Measurements from ENCODE around the gene ADCY10.
A peak's percentile ranks its signal among the peaks of the same experiment; 100 is the strongest.

ADCY10 gene

GRCh38 chr1:167776616-167777268 lies 137.2 kb downstream of the ADCY10 start:
- no peak for DNase-seq (ENCODE audit: low spot score)

GRCh38 chr1:167776151-167776550 lies 137.8 kb downstream of the ADCY10 start:
- no peak for DNase-seq (ENCODE audit: low spot score)

- no peak for DNase-seq (ENCODE audit: low spot score)
Observed at GRCh38 chr1:167775178-167775577, 138.8 kb downstream of the ADCY10 start.

- no peak for DNase-seq (ENCODE audit: low spot score)
Observed at GRCh38 chr1:167774710-167775109, 139.2 kb downstream of the ADCY10 start.

GRCh38 chr1:167773516-167773915 lies 140.4 kb downstream of the ADCY10 start:
- no peak for DNase-seq (ENCODE audit: low spot score)

DNA sequence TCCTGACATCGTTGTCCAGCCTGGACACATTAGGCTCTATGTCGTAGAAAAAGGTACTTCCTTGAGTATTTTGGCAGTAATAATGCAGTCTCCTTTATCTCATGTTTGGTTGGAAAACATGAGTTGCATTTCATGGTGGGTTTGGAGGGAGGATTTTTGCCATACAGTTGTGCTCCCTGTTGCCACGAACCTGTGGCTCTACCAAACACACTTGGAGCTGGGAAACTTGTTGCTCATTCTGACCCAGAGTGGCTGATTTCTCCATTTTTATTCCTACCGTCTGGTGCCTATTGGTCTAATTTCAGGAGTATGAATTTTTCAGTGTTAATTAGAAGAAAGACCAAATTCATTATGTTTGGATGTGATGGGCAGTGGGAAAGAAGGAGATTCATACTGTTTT lies 141.5 kb downstream of the ADCY10 start:
- DNase-seq (ENCODE audit: low spot score) = no peak

- no peak for DNase-seq (ENCODE audit: low spot score)
Observed at GRCh38 chr1:167770127-167770526, 143.8 kb downstream of the ADCY10 start.

DNA sequence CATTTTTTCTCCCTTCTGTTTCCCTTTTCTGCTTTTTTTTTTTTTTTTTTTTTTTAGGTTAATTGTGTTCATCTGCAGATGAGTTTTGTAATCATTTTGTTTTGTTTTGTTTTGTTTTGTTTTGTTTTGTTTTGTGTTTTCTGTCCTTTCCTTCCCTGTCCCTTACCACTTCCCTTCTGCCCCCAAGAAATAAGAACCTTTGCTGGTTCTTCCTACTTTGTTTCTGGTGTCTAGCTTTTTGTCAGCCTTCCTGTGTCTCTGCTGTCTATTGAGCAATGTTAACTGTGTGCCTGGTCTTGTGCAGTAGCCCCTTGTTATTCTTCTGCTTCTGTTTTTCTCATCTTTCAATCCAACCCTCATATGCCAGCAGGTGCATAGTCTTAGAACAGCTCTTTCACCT lies 146.2 kb downstream of the ADCY10 start:
- no peak for DNase-seq (ENCODE audit: low spot score)

GRCh38 chr1:167766538-167766937 lies 147.4 kb downstream of the ADCY10 start:
- no peak for DNase-seq (ENCODE audit: low spot score)

DNA sequence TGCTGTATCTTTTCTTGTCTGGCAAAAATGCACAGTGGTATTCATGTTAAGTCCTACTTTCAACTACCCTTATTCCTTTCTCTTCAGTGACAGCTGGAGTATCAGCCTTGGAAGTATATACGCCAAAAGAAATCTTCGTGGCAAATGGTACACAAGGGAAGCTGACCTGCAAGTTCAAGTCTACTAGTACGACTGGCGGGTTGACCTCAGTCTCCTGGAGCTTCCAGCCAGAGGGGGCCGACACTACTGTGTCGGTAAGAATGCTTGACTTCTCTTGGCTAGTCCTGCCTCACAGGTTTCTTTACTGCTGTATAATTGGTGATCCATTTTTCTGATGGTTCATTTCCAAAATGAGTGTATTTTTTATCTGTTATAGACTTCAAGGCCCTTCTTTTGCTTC lies 148.4 kb downstream of the ADCY10 start:
- no peak for DNase-seq (ENCODE audit: low spot score)

DNA sequence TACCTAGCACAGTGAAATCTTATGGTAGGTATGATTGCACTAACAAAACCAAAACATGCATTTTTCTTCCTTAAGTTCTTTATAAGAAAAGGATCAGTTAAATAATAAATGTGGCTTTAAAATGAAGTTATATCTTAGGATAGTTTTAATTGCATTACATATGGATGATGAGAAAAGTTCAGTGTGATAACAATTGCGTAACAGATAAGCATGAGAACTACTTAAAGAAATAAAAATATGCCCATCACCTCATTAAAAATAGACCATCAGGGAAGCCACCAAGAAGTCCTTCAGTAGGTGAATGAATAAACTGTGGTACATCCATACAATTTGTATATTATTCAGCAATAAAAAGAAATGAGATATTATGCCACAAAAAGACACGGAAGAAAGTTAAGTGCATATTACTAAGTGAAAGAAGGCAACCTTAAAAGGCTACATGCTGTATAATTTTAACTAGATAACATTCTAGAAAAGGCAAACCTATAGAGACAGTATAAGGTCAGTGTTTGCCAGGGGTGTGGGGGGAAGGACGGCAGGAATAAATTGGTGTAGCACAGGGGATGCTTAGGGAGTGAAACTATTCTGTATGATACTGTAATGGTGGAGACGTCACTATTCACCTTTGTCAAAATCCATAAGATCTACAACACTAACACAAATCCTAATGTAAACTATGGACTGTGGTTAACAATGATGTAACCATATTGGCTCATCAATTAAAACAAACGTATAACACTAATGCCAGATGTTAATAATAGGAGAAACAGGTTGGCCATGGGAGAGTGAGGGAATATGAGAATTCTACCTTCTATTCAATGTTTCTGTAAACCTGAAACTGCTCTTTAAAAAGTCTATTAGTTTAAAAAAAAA lies 149.2 kb downstream of the ADCY10 start:
- no peak for DNase-seq (ENCODE audit: low spot score)

- DNase-seq (ENCODE audit: low spot score) = peak; percentile 91
Observed at GRCh38 chr1:167763525-167764220, 150.3 kb downstream of the ADCY10 start.

- no peak for DNase-seq (ENCODE audit: low spot score)
Observed at GRCh38 chr1:167762061-167762746, 151.7 kb downstream of the ADCY10 start.

DNA sequence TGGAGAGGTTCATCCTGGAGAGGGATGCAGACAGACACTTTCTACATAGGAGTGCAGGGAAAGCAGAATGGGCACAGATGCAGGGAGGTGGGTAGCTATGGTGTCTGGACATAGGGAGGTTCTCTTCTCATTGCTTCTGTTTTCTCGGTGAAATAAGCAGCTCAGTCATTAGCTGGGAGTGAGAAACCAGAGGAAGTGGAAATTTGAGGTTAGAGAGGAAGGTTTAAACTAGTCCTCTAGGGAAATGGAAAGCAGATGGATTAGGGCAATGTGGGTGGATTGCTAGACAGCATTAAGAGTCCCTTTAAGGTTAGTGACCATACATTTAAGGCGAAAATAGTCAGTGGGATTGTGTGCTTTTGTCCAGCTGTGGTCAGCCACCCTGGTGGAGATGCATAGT lies 152.5 kb downstream of the ADCY10 start:
- DNase-seq (ENCODE audit: low spot score) = no peak
